Mesothelial cell of epicardium (in vitro differentiated cells): ENCODE measurements around the gene MINDY4. TPM values are rescaled to one million over a fixed set of nuclear protein-coding genes. Genes with fewer than 3 reads are reported as not detected.

ENCODE experiments used
- DNase-seq, 2 experiments: peaks; one replicate each; pipeline ENCODE4 v3.0.0; 2021; ENCODE audit warnings: low spot score in 2 of 2; ENCODE audit not compliant: unreplicated experiment in 2 of 2
- H3K27ac Mint-ChIP-seq: 2 replicates; pipeline ENCODE4 v1.8.0; 2021; ENCODE audit warnings: mixed read lengths
- H3K27me3 Mint-ChIP-seq: 2 replicates; pipeline ENCODE4 v1.8.0; 2021; ENCODE audit warnings: low read depth, mixed read lengths
- H3K36me3 Mint-ChIP-seq: 2 replicates; pipeline ENCODE4 v1.8.0; 2021; ENCODE audit warnings: mixed read lengths
- H3K4me1 Mint-ChIP-seq: 2 replicates; pipeline ENCODE4 v1.8.0; 2021; ENCODE audit warnings: mixed read lengths
- H3K4me3 Mint-ChIP-seq: 2 replicates; pipeline ENCODE4 v1.8.0; 2021; ENCODE audit warnings: mild to moderate bottlenecking, moderate library complexity, mixed read lengths
- H3K9me3 Mint-ChIP-seq: 2 replicates; pipeline ENCODE4 v1.8.0; 2021; ENCODE audit warnings: mixed read lengths
- total RNA-seq: library from RNA; stranded (reverse); gene quantifications from 3 replicates; pipeline ENCODE4 v1.2.1, GENCODE V29; 2021
- TF ChIP-seq, protein P1 (sequence below): fragments of 200-600 bp; sonication (generic); IDR thresholded peaks from one replicate; pipeline ENCODE4 v1.5.0; 2021; ENCODE audit warnings: antibody characterized with exemption; ENCODE audit not compliant: unreplicated experiment

The MINDY4 gene
- total RNA-seq, 1 donor from 2014 or later = 10.8 TPM

DNA sequence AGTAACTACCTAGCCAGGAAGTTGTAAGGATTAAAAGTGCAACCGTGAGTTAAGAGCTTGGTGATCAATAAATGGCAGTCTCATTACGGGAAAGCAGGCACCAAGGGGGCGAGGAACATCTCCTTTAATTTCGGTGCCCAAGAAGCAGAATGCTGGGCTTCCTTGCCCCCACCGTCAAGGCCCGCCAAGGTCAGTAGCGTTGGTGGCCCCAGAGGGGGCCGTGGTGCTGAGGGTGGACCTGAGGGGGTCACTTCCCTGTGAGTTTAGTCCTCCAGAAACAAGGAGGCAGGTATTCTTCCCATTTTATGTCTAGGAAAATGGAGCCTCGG lies 408 bp upstream of the MINDY4 start:
- peaks cover 19% of the 10 kb centered on the region for H3K4me1 Mint-ChIP-seq
- no peaks in the 10 kb centered on the region for H3K36me3 Mint-ChIP-seq
- H3K9me3 Mint-ChIP-seq = no peaks in the 10 kb centered on the region
- DNase-seq = no peak
- H3K27me3 Mint-ChIP-seq = no peaks in the 10 kb centered on the region
- H3K27ac Mint-ChIP-seq = peak overlapping the region; percentile 54
- peak overlapping the region; percentile 73 for H3K4me3 Mint-ChIP-seq
- TF ChIP-seq, protein P1, sequence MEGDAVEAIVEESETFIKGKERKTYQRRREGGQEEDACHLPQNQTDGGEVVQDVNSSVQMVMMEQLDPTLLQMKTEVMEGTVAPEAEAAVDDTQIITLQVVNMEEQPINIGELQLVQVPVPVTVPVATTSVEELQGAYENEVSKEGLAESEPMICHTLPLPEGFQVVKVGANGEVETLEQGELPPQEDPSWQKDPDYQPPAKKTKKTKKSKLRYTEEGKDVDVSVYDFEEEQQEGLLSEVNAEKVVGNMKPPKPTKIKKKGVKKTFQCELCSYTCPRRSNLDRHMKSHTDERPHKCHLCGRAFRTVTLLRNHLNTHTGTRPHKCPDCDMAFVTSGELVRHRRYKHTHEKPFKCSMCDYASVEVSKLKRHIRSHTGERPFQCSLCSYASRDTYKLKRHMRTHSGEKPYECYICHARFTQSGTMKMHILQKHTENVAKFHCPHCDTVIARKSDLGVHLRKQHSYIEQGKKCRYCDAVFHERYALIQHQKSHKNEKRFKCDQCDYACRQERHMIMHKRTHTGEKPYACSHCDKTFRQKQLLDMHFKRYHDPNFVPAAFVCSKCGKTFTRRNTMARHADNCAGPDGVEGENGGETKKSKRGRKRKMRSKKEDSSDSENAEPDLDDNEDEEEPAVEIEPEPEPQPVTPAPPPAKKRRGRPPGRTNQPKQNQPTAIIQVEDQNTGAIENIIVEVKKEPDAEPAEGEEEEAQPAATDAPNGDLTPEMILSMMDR = no peak

DNA sequence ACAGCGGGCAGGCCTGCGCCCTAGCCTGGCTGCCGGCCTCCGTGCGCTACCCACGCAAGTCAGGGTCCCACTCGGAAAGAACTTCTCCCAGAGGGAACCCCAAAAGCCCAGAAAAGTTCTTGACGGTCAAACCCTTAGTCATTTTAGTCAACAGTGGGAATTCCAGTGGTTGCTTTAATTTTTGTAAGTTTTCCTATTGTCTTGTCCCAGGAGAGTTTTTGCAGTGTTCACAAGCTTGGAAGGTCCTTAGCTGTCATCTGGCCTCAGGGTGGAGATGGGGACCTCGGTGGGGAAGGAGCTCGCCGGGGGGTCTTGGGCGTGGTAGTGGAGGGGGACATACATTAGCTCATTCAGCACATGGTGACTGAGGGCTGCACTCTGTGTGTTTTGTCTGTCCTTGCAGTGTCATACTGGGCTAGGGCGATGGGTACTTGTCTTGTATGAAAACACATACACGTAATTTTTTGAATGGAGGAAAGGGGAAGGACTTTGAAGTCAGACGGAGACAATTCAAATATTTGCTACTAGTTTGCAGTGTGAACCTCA lies 736 bp downstream of the MINDY4 start:
- no peak for DNase-seq
- TF ChIP-seq, protein P1 = no peak
- Mint-ChIP-seq H3K4me3 (peak overlapping the region; percentile 73), H3K36me3 (no peaks in the 10 kb centered on the region), H3K27ac (peak overlapping the region; percentile 59), H3K4me1 (peaks cover 14% of the 10 kb centered on the region), H3K9me3 (no peaks in the 10 kb centered on the region), H3K27me3 (no peaks in the 10 kb centered on the region)

DNA sequence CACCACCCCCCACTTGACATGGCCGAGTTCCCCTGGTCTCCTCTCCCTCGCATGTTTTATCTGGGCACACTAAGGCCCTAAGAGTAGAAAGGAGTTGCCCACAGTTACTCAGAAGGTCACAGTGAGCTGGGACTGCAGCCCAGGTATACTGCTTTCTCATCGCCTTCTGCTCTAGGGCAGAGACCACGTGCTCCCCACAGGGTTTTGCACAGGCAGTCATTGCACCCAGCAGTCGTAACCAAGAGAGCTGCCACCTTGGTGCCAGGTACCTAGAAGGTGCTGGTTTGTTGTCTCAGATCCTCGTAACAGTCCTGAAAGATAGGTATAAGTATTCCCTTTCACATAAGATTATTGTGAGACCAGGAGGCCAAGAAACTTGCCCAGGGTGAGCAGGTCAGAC lies 1.8 kb downstream of the MINDY4 start:
- TF ChIP-seq, protein P1 = no peak
- Mint-ChIP-seq H3K4me1 (peaks cover 12% of the 10 kb centered on the region), H3K27me3 (no peaks in the 10 kb centered on the region), H3K4me3 (no peak overlapping the region), H3K27ac (no peak overlapping the region), H3K9me3 (no peaks in the 10 kb centered on the region), H3K36me3 (no peaks in the 10 kb centered on the region)
- DNase-seq = no peak

DNA sequence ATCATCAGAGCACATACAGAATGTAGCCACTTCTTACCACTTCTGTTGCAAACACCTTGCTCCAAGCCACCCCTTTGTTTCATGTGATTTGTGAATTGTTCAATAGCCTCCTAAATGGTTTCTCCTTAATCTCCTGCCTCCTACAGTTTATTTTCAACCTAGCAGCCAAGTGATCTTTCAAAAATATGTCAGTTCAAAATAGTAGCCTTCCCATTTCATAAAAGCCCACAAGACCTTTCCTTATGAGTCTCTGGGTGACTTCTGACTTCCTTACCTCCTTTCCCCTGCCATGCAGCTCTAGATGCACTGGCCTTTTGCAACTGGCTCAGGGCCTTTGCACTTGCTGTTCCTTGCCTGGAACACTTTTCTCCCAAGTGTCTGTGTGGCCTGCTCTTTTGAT lies 4.8 kb downstream of the MINDY4 start:
- H3K9me3 Mint-ChIP-seq = no peaks in the 10 kb centered on the region
- DNase-seq = no peak
- no peaks in the 10 kb centered on the region for H3K27me3 Mint-ChIP-seq
- H3K4me3 Mint-ChIP-seq = no peak overlapping the region
- TF ChIP-seq, protein P1 = no peak
- H3K36me3 Mint-ChIP-seq = no peaks in the 10 kb centered on the region
- no peak overlapping the region for H3K27ac Mint-ChIP-seq
- H3K4me1 Mint-ChIP-seq = peaks cover 7% of the 10 kb centered on the region

DNA sequence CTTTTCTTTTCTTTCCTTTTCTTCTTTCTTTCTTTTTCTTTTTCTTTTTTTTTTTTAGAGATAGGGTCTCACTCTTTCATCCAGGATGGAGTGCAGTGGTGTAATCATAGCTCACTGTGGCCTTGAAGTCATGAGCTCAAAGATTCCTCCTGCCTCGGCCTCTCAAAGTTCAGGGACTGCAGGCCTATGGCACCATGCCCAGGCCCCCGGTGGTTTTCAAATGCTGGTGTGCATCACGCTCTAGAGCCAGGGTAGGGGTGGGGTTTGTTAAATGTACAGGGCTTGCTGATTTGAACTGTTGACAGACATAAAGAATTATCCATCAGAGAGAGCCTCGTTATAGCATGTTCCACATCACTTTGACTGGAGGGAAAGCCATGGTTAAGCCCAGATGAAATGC lies 5.8 kb downstream of the MINDY4 start:
- Mint-ChIP-seq H3K4me3 (no peak overlapping the region), H3K36me3 (peaks cover 2% of the 10 kb centered on the region), H3K4me1 (peaks cover 6% of the 10 kb centered on the region), H3K27ac (no peak overlapping the region), H3K27me3 (no peaks in the 10 kb centered on the region), H3K9me3 (no peaks in the 10 kb centered on the region)
- DNase-seq = no peak
- TF ChIP-seq, protein P1 = no peak
